GM21576 (cell line): ENCODE data around the gene ELOVL7.
"Not testable (repeated sequence)": the region's sequence is repeated elsewhere in the genome, so short reads cannot be mapped to it uniquely, and the experiment has no call there.

Experiments
- ATAC-seq: cut with Tn5 transposase; IDR thresholded peaks from one replicate; pipeline ENCODE4 v1.9.1; 2021; ENCODE audit warnings: mild to moderate bottlenecking, moderate library complexity; ENCODE audit not compliant: unreplicated experiment

ELOVL7 gene

GRCh38 chr5:60718166-60718892, 125.7 kb downstream of the ELOVL7 start:
- no peak for ATAC-seq

GRCh38 chr5:60715201-60715928, 128.7 kb downstream of the ELOVL7 start:
- ATAC-seq: not testable (repeated sequence)

DNA sequence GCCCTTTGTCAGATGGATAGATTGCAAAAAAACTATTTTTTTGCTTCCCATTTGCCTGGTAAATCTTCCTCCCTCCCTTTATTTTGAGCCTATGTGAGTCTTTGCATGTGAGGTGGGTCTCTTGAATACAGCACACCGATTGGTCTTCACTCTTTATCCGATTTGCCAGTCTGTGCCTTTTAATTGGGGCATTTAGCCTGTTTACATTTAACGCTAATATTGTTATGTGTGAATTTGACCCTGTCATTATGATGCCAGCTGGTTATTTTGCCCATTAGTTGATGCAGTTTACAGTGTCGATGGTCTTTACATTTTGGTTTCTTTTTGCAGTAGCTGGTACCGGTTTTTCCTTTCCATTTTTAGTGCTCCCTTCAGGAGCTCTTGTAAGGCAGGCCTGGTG, 131.1 kb downstream of the ELOVL7 start:
- ATAC-seq: no peak

DNA sequence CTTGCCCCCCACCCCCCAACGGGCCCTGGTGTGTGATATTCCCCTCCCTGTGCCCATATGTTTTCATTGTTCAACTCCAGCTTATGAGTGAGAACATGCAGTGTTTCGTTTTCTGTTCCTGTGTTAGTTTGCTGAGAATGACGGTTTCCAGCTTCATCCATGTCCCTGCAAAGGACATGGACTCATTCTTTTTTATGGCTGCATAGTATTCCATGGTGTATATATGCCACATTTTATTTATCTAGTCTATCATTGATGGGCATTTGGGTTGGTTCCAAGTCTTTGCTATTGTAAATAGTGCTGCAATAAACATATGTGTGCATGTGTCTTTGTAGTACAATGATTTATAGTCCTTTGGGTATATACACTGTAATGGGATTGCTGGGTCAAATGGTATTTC, 132.2 kb downstream of the ELOVL7 start:
- ATAC-seq: not testable (repeated sequence)

DNA sequence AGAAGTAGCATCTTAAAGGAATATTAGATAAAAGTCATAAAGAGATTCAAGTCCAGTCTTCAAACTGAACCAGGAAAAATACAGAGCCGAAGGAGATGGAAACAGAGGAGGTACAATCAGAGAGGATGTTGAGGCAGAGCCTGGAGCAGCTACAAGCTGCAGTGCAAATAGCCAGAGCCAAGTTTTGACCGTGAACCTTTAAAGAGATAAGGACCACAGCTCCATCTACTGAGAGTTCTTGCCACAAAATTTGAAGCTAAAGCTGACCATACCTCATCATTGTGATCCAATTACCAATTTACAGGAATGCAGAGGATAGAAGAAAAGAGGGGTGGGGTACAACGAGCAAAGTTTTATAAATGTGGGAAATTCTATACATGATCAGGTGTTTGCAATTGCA, 133.7 kb downstream of the ELOVL7 start:
- no peak for ATAC-seq

DNA sequence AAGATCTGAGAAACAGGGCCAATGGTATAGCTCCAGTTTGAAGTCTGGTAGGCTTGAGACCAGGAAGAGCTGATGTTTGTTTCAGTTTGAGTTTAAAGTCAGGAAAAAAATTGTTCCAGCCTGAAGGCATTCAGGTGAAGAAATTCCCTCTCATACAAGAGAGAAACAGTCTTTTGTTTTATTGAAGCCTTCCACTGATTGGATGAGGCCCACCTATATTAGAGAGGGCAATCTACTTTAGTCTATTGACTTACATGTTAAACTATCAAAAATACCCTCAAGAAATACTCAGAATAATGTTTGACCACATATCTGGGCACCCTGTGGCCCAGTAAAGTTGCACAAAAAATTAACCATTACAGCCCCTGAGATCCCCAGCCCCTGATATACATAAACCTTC, 138.9 kb downstream of the ELOVL7 start:
- ATAC-seq: no peak

- no peak for ATAC-seq
Observed at GRCh38 chr5:60703944-60704343, 140.1 kb downstream of the ELOVL7 start.
